Stimulated activated naive CD8-positive, alpha-beta T cell treated with anti-CD3 and anti-CD28 coated beads, Interleukin-15, amount 100 ng/mL, for 72 hours (primary cell): Measurements from ENCODE around the gene RHOF.
A peak's percentile ranks its signal among the peaks of the same experiment; 100 is the strongest.
"Not testable (repeated sequence)": the region's sequence is repeated elsewhere in the genome, so short reads cannot be mapped to it uniquely, and the experiment has no call there.

ENCODE experiments used
- ATAC-seq: fragments of 150-1000 bp; cut with Tn5 transposase; 2 replicates; pipeline ENCODE4 v1.10.0; 2021; ENCODE audit warnings: mild to moderate bottlenecking, moderate library complexity
- DNase-seq, 2 donors: peaks; one replicate each; pipeline ENCODE4 v3.0.0; 2021 to 2022
- H3K27ac Mint-ChIP-seq, 2 donors: one replicate each; pipeline ENCODE4 v1.8.0; 2022; ENCODE audit warnings: mild to moderate bottlenecking in 2 of 2, mixed read lengths in 2 of 2, moderate library complexity in 2 of 2
- H3K27me3 Mint-ChIP-seq: one replicate; pipeline ENCODE4 v1.8.0; 2022; ENCODE audit warnings: mixed read lengths
- H3K4me1 Mint-ChIP-seq: one replicate; pipeline ENCODE4 v1.8.0; 2022; ENCODE audit warnings: mild to moderate bottlenecking, mixed read lengths
- H3K4me3 Mint-ChIP-seq, 2 donors: one replicate each; pipeline ENCODE4 v1.8.0; 2022; ENCODE audit warnings: mild to moderate bottlenecking in 2 of 2, mixed read lengths in 2 of 2, moderate library complexity in 1 of 2
- H3K9me3 Mint-ChIP-seq, 2 donors: one replicate each; pipeline ENCODE4 v1.8.0; 2022; ENCODE audit warnings: mixed read lengths in 2 of 2

RHOF gene

GRCh38 chr12:121765573-121765972 is 27.9 kb downstream of the RHOF start:
- DNase-seq (no peak), ATAC-seq (no peak)
- Mint-ChIP-seq H3K4me3 (no peak overlapping the region), H3K27me3 (no peaks in the 10 kb centered on the region), H3K4me1 (peaks cover 6% of the 10 kb centered on the region), H3K27ac (peak overlapping the region in 1 of 2 donors; percentile 88), H3K9me3 (no peaks in the 10 kb centered on the region)

- Mint-ChIP-seq H3K27me3 (no peaks in the 10 kb centered on the region), H3K4me1 (peaks cover 6% of the 10 kb centered on the region), H3K4me3 (no peak overlapping the region), H3K9me3 (no peaks in the 10 kb centered on the region), H3K27ac (no peak overlapping the region)
- no peak for DNase-seq
- ATAC-seq, result no peak
Measured at GRCh38 chr12:121764808-121765207, 28.7 kb downstream of the RHOF start.

- Mint-ChIP-seq H3K9me3 (no peaks in the 10 kb centered on the region), H3K4me1 (peaks cover 6% of the 10 kb centered on the region), H3K4me3 (no peak overlapping the region), H3K27me3 (no peaks in the 10 kb centered on the region), H3K27ac (no peak overlapping the region)
- DNase-seq (no peak), ATAC-seq (no peak)
Measured at GRCh38 chr12:121762269-121762668, 31.2 kb downstream of the RHOF start.

GRCh38 chr12:121758536-121758935 is 35.0 kb downstream of the RHOF start:
- not testable (repeated sequence) for H3K9me3 Mint-ChIP-seq, H3K27me3 Mint-ChIP-seq, ATAC-seq, H3K27ac Mint-ChIP-seq, DNase-seq, H3K4me3 Mint-ChIP-seq
- H3K4me1 Mint-ChIP-seq, result peaks cover 21% of the 10 kb centered on the region

- H3K4me3 Mint-ChIP-seq, result no peak overlapping the region
- peak overlapping the region; percentile 22 to 75 for H3K27ac Mint-ChIP-seq
- H3K4me1 Mint-ChIP-seq, result peaks cover 21% of the 10 kb centered on the region
- no peaks in the 10 kb centered on the region for H3K27me3 Mint-ChIP-seq
- no peaks in the 10 kb centered on the region for H3K9me3 Mint-ChIP-seq
- DNase-seq (no peak), ATAC-seq (no peak)
Measured at GRCh38 chr12:121755591-121755990, 37.9 kb downstream of the RHOF start.

GRCh38 chr12:121754836-121755235 is 38.7 kb downstream of the RHOF start:
- ATAC-seq, result no peak
- no peak for DNase-seq
- peak overlapping the region in 1 of 2 donors; percentile 23 for H3K27ac Mint-ChIP-seq
- no peak overlapping the region for H3K4me3 Mint-ChIP-seq
- no peaks in the 10 kb centered on the region for H3K27me3 Mint-ChIP-seq
- H3K4me1 Mint-ChIP-seq, result peaks cover 21% of the 10 kb centered on the region
- no peaks in the 10 kb centered on the region for H3K9me3 Mint-ChIP-seq

GRCh38 chr12:121753844-121754264 is 39.6 kb downstream of the RHOF start:
- peaks cover 23% of the 10 kb centered on the region for H3K4me1 Mint-ChIP-seq
- H3K27ac Mint-ChIP-seq, result no peak overlapping the region
- no peak overlapping the region for H3K4me3 Mint-ChIP-seq
- H3K9me3 Mint-ChIP-seq, result no peaks in the 10 kb centered on the region
- H3K27me3 Mint-ChIP-seq, result no peaks in the 10 kb centered on the region
- ATAC-seq (no peak), DNase-seq (no peak)

GRCh38 chr12:121751749-121752351 is 41.6 kb downstream of the RHOF start:
- Mint-ChIP-seq H3K27me3 (no peaks in the 10 kb centered on the region), H3K4me1 (peaks cover 29% of the 10 kb centered on the region), H3K4me3 (no peak overlapping the region), H3K27ac (no peak overlapping the region), H3K9me3 (no peaks in the 10 kb centered on the region)
- DNase-seq, result no peak
- ATAC-seq, result no peak

GRCh38 chr12:121751034-121751433 is 42.5 kb downstream of the RHOF start:
- no peak overlapping the region for H3K4me3 Mint-ChIP-seq
- DNase-seq (no peak), ATAC-seq (peak; percentile 74)
- H3K9me3 Mint-ChIP-seq, result no peaks in the 10 kb centered on the region
- H3K27me3 Mint-ChIP-seq, result no peaks in the 10 kb centered on the region
- no peak overlapping the region for H3K27ac Mint-ChIP-seq
- peaks cover 21% of the 10 kb centered on the region for H3K4me1 Mint-ChIP-seq

GRCh38 chr12:121750507-121750955 is 43.0 kb downstream of the RHOF start:
- ATAC-seq (peak; percentile 72), DNase-seq (no peak)
- Mint-ChIP-seq H3K9me3 (no peaks in the 10 kb centered on the region), H3K27me3 (no peaks in the 10 kb centered on the region), H3K27ac (no peak overlapping the region), H3K4me3 (no peak overlapping the region), H3K4me1 (peaks cover 16% of the 10 kb centered on the region)

- no peaks in the 10 kb centered on the region for H3K27me3 Mint-ChIP-seq
- DNase-seq (no peak), ATAC-seq (no peak)
- no peaks in the 10 kb centered on the region for H3K9me3 Mint-ChIP-seq
- peak overlapping the region in 1 of 2 donors; percentile 81 for H3K27ac Mint-ChIP-seq
- peaks cover 11% of the 10 kb centered on the region for H3K4me1 Mint-ChIP-seq
- H3K4me3 Mint-ChIP-seq, result no peak overlapping the region
Measured at GRCh38 chr12:121749267-121749666, 44.2 kb downstream of the RHOF start.

GRCh38 chr12:121748571-121749265 is 44.8 kb downstream of the RHOF start:
- H3K27me3 Mint-ChIP-seq, result no peaks in the 10 kb centered on the region
- no peak overlapping the region for H3K4me3 Mint-ChIP-seq
- peaks cover 11% of the 10 kb centered on the region for H3K4me1 Mint-ChIP-seq
- no peak for DNase-seq
- ATAC-seq, result peak; percentile 41
- H3K9me3 Mint-ChIP-seq, result no peaks in the 10 kb centered on the region
- no peak overlapping the region for H3K27ac Mint-ChIP-seq

GRCh38 chr12:121748218-121748570 is 45.3 kb downstream of the RHOF start:
- no peak overlapping the region for H3K27ac Mint-ChIP-seq

GRCh38 chr12:121745545-121745944 is 47.9 kb downstream of the RHOF start:
- ATAC-seq, H3K4me3 Mint-ChIP-seq, DNase-seq, H3K27ac Mint-ChIP-seq, H3K27me3 Mint-ChIP-seq, H3K9me3 Mint-ChIP-seq: not testable (repeated sequence)
- H3K4me1 Mint-ChIP-seq, result peaks cover 11% of the 10 kb centered on the region

More at GRCh38 chr12:121748218-121748570, 45.3 kb downstream of the RHOF start:
- no peaks in the 10 kb centered on the region for H3K27me3 Mint-ChIP-seq
- no peak overlapping the region for H3K4me3 Mint-ChIP-seq
- no peaks in the 10 kb centered on the region for H3K9me3 Mint-ChIP-seq
- DNase-seq (no peak), ATAC-seq (no peak)
- H3K4me1 Mint-ChIP-seq, result peaks cover 11% of the 10 kb centered on the region

- DNase-seq (no peak), ATAC-seq (no peak)
- Mint-ChIP-seq H3K4me3 (no peak overlapping the region), H3K9me3 (no peaks in the 10 kb centered on the region), H3K4me1 (no peaks in the 10 kb centered on the region), H3K27me3 (no peaks in the 10 kb centered on the region), H3K27ac (no peak overlapping the region)
Measured at GRCh38 chr12:121741743-121742142, 51.7 kb downstream of the RHOF start.

- Mint-ChIP-seq H3K4me3 (no peak overlapping the region), H3K27ac (peak overlapping the region in 1 of 2 donors; percentile 15), H3K27me3 (no peaks in the 10 kb centered on the region), H3K4me1 (no peaks in the 10 kb centered on the region), H3K9me3 (no peaks in the 10 kb centered on the region)
- DNase-seq (no peak), ATAC-seq (no peak)
Measured at GRCh38 chr12:121740847-121741246, 52.6 kb downstream of the RHOF start.
